Activated CD8-positive, alpha-beta memory T cell treated with anti-CD3 and anti-CD28 coated beads, Interleukin-2, amount 50 U/mL, for 24 hours (primary cell): Measurements from ENCODE around the gene RNF135.
"Not testable (repeated sequence)": the region's sequence is repeated elsewhere in the genome, so short reads cannot be mapped to it uniquely, and the experiment has no call there.

Experiments
- DNase-seq: peaks from one replicate; pipeline ENCODE4 v3.0.0-alpha.2; 2020; ENCODE audit errors: extremely low read depth

The RNF135 gene

DNA sequence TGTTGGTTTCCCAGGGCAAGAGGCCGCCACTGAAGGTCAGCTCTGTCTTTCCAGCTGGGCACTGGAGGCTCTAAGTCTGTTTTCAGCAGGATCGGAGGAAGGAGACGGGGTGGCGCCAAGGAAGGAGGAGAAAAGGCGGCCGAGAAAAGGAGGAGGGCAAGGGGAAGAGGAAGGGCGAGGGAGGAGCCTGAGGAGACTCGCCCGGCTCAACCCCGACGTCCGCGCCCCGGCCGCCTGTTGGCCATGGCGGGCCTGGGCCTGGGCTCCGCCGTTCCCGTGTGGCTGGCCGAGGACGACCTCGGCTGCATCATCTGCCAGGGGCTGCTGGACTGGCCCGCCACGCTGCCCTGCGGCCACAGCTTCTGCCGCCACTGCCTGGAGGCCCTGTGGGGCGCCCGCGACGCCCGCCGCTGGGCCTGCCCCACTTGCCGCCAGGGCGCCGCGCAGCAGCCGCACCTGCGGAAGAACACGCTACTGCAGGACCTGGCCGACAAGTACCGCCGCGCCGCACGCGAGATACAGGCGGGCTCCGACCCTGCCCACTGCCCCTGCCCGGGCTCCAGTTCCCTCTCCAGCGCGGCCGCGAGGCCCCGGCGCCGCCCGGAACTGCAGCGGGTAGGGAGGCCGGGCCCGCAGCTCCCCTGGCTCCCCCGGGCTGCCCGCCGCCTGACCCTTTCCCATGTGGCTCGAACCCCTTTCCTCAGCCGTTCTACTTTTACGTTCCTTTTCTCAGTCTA is at the start of gene RNF135:
TSS of gene RNF135 (plus strand) at position 209 of the 737 bp plus-strand sequence. CDS start at position 244, 35 bp downstream.
- DNase-seq = no peak

GRCh38 chr17:30921544-30922196 is 49.2 kb upstream of the RNF135 start, which contains the start of gene ADAP2:
ADAP2 (plus strand) TSS chr17:30921945; CDS start chr17:30922015, 70 bp downstream.
- DNase-seq = no peak

DNA sequence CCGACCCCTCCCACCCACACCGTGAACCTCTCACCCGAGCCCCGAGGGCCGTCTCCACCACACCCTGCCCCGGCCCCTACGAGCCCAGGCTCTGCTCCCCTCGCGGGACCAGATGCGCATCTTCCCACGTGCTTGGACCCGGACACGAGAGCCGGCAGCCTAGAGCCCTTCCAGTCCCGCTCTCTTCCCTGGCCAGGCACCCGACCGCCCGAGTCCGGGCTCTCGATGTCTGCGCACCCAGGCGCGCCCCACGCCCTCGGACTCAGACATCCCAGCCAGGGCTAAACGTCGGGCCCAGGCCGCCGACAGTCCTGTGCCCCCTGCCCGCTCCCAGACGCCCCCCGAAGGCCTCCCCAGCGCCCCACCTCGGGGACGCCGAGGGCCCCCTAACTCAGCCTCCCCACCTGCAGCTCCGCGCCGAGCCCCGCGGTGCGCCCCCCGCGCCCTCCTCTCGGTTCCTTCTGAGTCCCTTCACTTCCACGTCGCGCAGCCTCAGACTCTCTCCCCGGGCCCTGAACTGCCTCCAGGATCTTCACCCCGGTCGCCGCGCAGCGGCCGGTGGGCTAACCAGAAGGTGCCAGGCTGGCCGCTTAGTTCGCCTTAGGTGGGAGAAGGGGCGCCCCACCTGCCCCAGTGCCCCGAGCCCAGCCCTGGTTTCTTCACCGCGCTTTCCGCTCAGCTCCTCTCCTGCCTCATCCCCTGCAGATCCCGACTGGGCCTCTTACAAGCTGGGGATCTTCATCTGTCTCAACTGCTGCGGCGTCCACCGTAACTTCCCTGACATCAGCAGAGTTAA is 48.4 kb upstream of the RNF135 start:
- no peak for DNase-seq

DNA sequence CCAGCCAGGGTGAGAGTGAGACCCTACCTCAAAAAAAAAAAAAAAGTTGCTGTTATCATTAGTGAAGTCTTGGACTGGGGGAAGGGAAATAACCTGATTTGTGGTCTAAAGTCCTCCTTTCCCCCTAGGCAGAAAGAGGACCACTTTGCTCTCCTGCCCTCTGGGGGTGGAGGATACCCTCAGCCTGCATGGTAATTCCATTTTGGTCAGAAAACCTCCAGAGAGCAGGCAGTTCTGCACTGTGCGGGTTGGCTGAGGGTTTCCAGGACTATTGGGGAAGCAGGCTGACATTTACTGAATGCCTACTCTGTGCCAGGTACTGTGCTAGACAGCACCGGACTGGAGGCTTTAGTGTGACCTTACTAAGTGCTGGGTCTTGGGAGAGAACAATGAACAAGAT is 46.5 kb upstream of the RNF135 start:
- no peak for DNase-seq

DNA sequence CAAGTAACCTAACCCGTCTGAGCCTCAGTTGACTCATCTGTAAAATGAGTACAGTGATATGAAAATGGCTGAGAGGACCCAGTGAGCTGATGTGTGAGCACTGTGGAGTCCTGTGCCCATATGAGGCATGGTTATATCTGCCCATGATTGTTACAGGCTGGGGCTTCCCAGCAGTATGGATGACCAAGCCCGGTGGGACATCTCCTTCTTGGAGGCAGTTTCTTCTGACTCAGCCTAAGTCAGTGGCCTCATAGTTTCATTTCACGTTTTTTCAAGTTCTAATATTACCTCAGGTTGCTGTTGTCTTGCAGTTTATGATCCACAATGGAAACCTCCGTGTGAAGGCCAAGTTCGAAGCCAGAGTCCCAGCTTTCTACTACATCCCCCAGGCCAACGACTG is 44.3 kb upstream of the RNF135 start:
- no peak for DNase-seq

GRCh38 chr17:30927756-30928155 is 43.1 kb upstream of the RNF135 start:
- no peak for DNase-seq

GRCh38 chr17:30928584-30928983 is 42.3 kb upstream of the RNF135 start:
- no peak for DNase-seq

DNA sequence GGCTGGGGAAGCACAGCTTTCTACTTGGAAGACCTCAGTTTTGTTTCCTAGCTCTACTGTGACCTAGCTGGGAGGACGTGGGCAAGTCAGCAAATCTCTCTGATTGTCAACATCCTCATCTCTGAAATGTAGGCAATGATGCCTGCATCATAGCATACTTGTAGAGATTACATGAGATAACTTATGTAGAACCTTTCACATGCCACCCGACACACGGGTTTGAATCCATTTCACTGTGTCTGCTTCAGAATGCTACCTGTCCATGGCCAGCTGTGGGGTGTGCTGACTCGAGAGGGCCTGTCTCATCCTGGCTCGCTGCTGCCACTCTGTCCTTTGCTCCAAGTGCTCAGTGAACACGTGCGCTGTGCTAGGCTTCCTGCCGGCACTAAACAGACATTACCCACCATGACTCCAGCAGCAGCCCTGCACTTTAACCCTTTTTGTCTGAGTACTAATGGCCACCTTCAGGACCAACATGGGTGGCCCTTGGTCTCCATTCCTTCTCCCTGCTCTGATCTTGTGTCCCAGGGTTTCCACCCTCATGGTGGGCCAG is 41.7 kb upstream of the RNF135 start:
- no peak for DNase-seq

DNA sequence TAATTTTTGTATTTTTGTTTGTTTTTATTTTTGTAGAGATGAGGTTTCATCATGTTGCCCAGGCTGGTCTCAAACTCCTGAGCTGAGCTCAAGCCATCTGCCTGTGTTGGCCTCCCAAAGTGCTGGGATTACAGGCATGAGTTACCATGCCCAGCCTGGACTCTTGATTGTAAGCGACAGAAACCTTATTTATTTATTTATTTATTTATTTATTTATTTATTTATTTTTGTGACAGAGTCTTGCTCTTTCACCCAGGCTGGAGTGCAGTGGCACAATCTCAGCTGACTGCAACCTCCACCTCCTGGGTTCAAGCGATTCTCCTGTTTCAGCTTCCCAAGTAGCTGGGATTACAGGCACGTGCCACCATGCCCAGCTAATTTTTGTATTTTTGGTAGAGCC is 41.0 kb upstream of the RNF135 start:
- DNase-seq = not testable (repeated sequence)

- DNase-seq = no peak
Measured at GRCh38 chr17:30930495-30930894, 40.3 kb upstream of the RNF135 start.

GRCh38 chr17:30931582-30931981 is 39.3 kb upstream of the RNF135 start:
- DNase-seq = not testable (repeated sequence)

DNA sequence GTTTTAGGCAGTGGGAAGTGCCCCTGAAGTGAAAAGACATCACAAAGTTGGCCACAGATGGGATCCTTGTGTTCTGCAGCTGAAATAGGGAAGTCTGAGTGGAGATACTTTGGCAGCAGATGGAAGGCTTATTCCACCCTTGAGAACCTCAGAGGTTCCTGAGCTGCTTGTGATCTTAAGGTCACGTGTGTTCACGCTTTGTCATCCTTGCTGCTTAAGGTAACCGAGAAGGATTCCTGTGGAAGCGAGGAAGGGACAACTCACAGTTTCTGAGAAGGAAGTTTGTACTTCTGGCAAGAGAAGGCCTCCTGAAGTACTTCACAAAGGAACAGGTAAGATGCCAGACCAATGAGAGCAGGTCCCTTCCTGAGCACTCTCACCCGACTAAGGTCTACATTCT is 36.9 kb upstream of the RNF135 start:
- DNase-seq = no peak

DNA sequence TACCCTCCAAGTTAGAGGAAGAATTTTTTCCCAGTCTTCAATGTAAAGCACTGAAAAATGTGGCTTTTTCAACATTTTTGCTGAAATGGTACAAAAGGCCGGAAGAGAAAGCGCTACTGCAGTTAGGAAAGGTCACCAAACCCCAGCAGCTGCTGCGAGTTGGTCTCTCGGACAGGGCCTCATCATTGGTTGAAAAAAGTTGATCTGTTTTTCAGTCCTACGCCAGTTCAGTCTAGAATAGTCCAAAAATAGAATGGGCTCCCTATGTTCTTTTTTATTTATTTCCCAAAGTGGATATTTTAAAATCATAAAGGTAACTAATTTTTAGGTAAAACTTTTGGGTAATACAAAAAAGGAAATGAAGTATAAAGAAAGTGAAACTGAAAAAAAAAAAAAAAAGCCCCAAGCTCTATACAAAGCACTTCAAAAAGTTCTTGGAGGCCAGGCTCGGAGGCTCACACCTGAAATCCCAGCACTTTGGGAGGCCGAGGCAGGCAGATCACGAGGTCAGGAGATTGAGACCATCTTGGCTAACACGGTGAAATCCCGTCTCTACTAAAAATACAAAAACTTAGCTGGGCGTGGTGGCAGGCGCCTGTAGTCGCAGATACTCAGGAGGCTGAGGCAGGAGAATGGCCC is 31.7 kb upstream of the RNF135 start:
- DNase-seq = no peak

DNA sequence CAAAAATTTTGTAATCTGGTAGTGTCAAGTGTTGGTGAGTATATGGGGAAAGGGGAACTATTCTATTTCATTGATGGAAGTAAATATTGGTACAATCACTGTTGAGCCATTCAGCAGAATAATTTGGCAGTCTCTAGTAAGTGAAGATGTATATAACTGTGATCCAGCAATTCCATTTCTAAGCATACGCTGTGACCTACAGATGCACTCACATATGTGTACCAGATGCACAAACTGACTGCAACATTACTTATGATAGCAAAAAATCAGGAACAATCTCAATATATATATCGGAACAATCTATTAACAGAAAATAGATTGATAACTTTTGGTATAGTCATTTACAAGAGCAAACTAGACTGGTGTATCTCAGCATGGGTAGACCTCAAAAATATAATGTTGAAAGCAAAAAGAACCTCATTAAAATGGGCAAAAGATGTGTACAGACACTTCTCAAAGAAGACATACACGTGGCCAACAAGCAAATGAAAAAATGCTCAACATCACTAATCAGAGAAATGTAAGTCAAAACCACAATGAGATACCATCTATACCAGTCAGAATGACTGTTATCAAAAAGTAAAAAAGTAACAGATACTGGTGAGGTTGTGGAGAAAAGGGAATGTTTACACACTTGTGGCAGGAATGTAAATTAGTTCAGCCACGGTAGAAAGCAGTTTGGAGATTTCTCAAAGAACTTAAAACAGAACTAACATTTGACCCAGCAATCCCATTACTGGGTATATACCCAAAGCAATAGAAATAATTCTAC is 28.3 kb upstream of the RNF135 start:
- DNase-seq = no peak

DNA sequence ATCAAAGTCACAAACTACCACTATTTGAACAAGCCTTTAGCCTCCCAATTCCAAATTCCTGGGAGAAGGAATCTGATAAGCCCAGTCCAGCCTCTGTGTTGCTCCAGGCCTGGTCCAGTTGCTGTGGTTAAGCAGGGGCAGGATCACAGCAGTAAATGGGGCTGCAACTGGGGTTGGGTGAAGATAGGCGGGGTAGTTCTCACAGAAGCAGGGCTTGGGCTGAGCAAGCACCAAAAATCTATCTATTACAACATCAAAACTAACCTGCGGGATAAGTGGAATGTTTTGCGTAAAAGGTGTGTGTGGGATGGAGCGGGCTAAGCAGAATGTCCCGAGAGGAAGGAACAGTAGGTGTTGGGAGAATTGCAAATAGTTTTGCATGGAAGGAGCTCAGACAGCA is 23.0 kb upstream of the RNF135 start:
- DNase-seq = no peak

GRCh38 chr17:30950189-30950588 is 20.6 kb upstream of the RNF135 start:
- no peak for DNase-seq

GRCh38 chr17:30950669-30951399 is 20.0 kb upstream of the RNF135 start:
- DNase-seq = no peak

GRCh38 chr17:30952638-30953393 is 18.0 kb upstream of the RNF135 start:
- DNase-seq = no peak

DNA sequence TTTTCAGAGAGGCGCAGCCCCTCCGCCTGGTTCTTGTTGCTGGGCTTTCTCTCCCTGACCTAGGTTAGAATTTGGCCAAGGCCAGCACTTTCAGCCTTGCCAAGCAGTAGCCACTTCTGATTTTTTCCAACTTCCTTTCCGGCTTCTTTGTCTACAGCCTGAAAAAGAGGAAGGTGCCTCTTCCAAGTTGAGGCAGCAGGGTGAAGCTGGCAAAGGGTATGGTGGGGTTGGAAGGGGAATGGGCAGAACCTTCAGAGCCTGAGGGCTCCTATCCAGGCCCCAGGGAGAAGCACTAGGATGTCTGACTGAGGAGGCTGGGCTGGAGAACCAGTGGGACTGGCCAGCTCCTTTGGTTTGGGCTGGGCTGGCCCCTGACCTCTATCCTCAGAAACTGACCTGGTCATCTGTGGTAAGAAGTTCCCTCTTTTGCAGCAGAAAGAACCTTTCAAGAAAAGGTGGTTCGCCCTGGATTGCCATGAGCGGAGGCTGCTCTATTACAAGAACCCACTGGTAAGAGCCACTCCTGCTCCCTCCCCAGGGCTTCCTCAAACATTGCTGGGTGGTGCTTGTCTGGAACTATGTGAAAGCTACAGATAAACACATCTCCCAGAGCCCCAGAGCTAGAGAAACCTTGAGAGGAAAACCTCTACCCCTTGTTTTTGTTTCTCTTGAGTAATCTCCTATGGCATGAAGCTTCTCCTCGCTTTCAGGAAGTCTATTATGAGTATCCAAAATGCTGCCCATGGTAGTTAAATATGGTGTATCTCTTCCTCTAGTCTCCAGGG is 16.6 kb upstream of the RNF135 start:
- DNase-seq = no peak
